Vagina (tissue), 2 donors: Measurements from ENCODE around the gene SLC15A1.

Experiments
- CTCF ChIP-seq, 3 experiments: fragments of 450-650 bp in 2 of 3; fragments of 200-600 bp in 1 of 3; sonication (generic) in 1 of 3; IDR thresholded peaks; one replicate each; pipeline ENCODE4 v1.5.1; 2017 to 2019; ENCODE audit warnings: antibody characterized with exemption in 3 of 3, mild to moderate bottlenecking in 2 of 3, moderate library complexity in 2 of 3
- POLR2AphosphoS5 ChIP-seq, 2 donors: sonication (generic); formaldehyde crosslinking; IDR thresholded peaks; one replicate each; pipeline ENCODE4 v1.9.0; 2017; ENCODE audit warnings: antibody characterized with exemption in 2 of 2, mild to moderate bottlenecking in 2 of 2, low read depth in 1 of 2; ENCODE audit not compliant: insufficient read depth in 1 of 2

- TF ChIP-seq POLR2AphosphoS5 (IDR thresholded peaks at IDR 0.05; ENCODE audit: insufficient read depth in 1 of 2, low read depth in 1 of 2), result no peak
- TF ChIP-seq CTCF (IDR thresholded peaks at IDR 0.05), result no peak
Measured at GRCh38 chr13:98798849-98799645, 46.6 kb upstream of the SLC15A1 start.
